Upper lobe of left lung (tissue), 4 donors: ENCODE data around the gene EHD2.

Experiments
- POLR2A ChIP-seq, 4 donors: fragments of 450-650 bp; IDR thresholded peaks; one replicate each; pipeline ENCODE4 v1.5.1; 2016 to 2017; ENCODE audit warnings: antibody characterized with exemption in 4 of 4, mild to moderate bottlenecking in 2 of 4
- POLR2AphosphoS5 ChIP-seq, 2 donors: sonication (generic); formaldehyde crosslinking; IDR thresholded peaks; one replicate each; pipeline ENCODE4 v1.5.1; 2017; ENCODE audit warnings: antibody characterized with exemption in 2 of 2
- TF ChIP-seq, protein P1 (sequence below), 6 experiments: fragments of 450-650 bp in 4 of 6; fragments of 200-600 bp in 2 of 6; sonication (generic) in 2 of 6; IDR thresholded peaks; one replicate each; pipeline ENCODE4 v1.5.1; 2016 to 2019; ENCODE audit warnings: antibody characterized with exemption in 6 of 6

DNA sequence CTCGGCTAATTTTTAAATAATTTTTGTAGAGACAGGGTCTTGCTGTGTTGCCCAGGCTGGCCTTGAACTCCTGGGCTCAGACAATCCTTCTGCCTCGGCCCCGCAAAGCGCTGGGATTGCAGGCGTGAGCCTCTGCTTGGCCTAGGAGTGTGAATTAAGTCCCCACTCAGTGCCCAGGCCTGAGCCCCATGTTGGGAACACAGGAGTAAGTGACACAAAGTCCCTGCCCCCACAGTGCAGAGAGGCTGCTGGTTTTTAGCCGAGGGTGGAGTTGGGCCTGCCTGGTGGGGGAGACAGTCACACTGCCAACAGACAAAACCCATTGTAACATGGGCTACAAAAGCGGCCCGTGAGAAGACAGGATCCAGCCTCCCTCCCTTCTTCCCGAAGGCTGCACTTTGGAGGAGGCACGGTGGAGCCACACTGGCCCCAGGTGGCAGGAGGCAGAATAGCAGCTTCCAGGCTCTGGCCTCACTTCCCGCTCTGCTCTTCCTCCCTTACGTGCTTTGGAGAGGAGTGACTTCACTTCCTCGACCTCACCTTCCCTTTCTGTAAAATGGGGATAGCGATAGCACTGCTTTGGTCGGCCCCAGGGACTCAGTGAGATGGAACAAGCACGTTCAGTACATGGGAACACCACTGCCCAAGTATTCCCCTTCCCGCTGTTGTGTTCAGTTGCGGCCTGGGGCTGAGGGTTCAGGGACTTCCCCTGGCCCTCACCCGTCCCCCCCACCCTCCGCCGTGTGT, 15.2 kb upstream of the EHD2 start:
- TF ChIP-seq, protein P1, sequence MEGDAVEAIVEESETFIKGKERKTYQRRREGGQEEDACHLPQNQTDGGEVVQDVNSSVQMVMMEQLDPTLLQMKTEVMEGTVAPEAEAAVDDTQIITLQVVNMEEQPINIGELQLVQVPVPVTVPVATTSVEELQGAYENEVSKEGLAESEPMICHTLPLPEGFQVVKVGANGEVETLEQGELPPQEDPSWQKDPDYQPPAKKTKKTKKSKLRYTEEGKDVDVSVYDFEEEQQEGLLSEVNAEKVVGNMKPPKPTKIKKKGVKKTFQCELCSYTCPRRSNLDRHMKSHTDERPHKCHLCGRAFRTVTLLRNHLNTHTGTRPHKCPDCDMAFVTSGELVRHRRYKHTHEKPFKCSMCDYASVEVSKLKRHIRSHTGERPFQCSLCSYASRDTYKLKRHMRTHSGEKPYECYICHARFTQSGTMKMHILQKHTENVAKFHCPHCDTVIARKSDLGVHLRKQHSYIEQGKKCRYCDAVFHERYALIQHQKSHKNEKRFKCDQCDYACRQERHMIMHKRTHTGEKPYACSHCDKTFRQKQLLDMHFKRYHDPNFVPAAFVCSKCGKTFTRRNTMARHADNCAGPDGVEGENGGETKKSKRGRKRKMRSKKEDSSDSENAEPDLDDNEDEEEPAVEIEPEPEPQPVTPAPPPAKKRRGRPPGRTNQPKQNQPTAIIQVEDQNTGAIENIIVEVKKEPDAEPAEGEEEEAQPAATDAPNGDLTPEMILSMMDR (IDR thresholded peaks at IDR 0.05): peak; percentile 94 to 98 (median 96)
- TF ChIP-seq POLR2AphosphoS5 (IDR thresholded peaks at IDR 0.05) (peak in 1 of 2 donors; percentile 46), POLR2A (IDR thresholded peaks at IDR 0.05) (no peak)
